ENCODE results near the gene LST1. TPM values are rescaled to one million over a fixed set of nuclear protein-coding genes. Genes with fewer than 3 reads are reported as not detected.

The LST1 gene
- polyA plus RNA-seq (2013, experiment 1 of 2), result not detected
- polyA plus RNA-seq (2013, experiment 2 of 2), result not detected

GRCh38 chr6:31586008-31586407 is at the start of gene LST1:
Gene LST1 (plus strand): TSS chr6:31586277. CDS start chr6:31587300, 1,023 bp downstream.
- H3K9ac ChIP-seq (ENCODE audit: low read depth, low read length), result no peak within 1 kb of the TSS
- no peak within 1 kb of the TSS for H3K4me3 ChIP-seq (ENCODE audit: low read length)
- 67% methylated on average over 1 of the region's 1 CpG for WGBS
- H3K27me3 ChIP-seq (ENCODE audit: insufficient read depth, low read length), result peaks cover 9% of the 10 kb centered on the region; the same call in 1 of the 2 replicates
- H3K4me1 ChIP-seq (ENCODE audit: insufficient read depth, low read length), result peaks cover 5% of the 10 kb centered on the region; the same call in 1 of the 2 replicates
- H3K27ac ChIP-seq (ENCODE audit: low read depth, low read length), result no peak within 1 kb of the TSS
- no peaks in the 10 kb centered on the region for H3K36me3 ChIP-seq (ENCODE audit: insufficient read depth, low read length)
- no peaks in the 10 kb centered on the region for H3K9me3 ChIP-seq (ENCODE audit: insufficient read depth, low read depth, low read length)

DNA sequence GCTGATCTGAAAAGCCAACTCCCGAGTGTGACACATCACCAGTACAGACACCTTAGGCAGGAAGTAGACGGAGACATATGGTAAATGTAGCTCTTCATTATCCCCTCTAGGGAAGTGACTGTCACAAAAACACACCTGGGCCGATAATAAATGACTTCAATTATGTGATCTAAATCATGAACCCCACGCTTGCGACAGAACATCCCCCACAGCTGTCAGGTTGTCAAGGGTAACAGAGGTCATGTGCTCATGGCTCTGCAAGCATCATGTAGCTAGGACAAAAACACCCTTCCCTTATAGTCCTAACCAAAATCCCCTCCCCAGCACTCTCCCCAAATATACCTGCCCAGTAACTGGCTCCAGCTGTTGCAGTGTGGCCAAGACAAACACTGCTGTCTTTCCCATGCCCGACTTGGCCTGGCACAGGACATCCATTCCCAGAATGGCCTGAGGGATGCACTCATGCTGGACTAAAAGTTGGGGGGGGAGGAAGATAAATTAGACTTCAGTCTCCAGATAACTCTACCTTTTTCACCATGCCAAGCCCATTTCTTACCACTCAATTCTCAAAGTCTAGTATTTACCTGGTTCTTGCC is 47.2 kb upstream of the LST1 start:
- Histone ChIP-seq H3K4me3 (ENCODE audit: low read length) (peak overlapping the region; percentile 89), H3K27ac (ENCODE audit: low read depth, low read length) (no peak overlapping the region), H3K4me1 (ENCODE audit: insufficient read depth, low read length) (peaks cover 23% of the 10 kb centered on the region), H3K9me3 (ENCODE audit: insufficient read depth, low read depth, low read length) (no peaks in the 10 kb centered on the region), H3K36me3 (ENCODE audit: insufficient read depth, low read length) (peaks cover 71% of the 10 kb centered on the region), H3K27me3 (ENCODE audit: insufficient read depth, low read length) (no peaks in the 10 kb centered on the region), H3K9ac (ENCODE audit: low read depth, low read length) (no peak overlapping the region)
- 98% methylated on average over 6 of the region's 6 CpGs for WGBS

DNA sequence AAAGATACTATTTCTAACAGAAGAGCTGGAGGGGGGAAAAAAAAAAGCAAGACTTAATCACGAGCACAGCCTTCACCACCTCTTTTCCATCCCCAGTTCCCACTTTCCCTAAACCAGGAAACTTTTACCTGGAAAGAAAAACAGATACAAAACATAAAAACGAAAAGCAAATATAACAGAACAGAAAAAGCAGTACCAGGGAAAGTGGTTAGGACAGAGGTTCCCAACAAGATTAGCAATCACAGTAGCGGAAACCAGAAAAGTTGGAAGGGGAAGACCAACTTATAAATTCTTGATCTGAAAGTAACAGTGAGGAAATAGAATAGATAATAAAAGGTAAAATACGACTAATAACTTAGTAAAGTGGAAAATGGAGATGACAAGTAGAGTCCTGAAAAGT is 45.4 kb upstream of the LST1 start:
- peaks cover 23% of the 10 kb centered on the region for H3K4me1 ChIP-seq (ENCODE audit: insufficient read depth, low read length)
- H3K9ac ChIP-seq (ENCODE audit: low read depth, low read length), result peak overlapping the region; percentile 100
- 25% methylated on average over 2 of the region's 4 CpGs for WGBS
- H3K27me3 ChIP-seq (ENCODE audit: insufficient read depth, low read length), result no peaks in the 10 kb centered on the region
- H3K4me3 ChIP-seq (ENCODE audit: low read length), result peak overlapping the region; percentile 89
- no peaks in the 10 kb centered on the region for H3K9me3 ChIP-seq (ENCODE audit: insufficient read depth, low read depth, low read length)
- H3K36me3 ChIP-seq (ENCODE audit: insufficient read depth, low read length), result peaks cover 54% of the 10 kb centered on the region
- peak overlapping the region; percentile 97 for H3K27ac ChIP-seq (ENCODE audit: low read depth, low read length)

DNA sequence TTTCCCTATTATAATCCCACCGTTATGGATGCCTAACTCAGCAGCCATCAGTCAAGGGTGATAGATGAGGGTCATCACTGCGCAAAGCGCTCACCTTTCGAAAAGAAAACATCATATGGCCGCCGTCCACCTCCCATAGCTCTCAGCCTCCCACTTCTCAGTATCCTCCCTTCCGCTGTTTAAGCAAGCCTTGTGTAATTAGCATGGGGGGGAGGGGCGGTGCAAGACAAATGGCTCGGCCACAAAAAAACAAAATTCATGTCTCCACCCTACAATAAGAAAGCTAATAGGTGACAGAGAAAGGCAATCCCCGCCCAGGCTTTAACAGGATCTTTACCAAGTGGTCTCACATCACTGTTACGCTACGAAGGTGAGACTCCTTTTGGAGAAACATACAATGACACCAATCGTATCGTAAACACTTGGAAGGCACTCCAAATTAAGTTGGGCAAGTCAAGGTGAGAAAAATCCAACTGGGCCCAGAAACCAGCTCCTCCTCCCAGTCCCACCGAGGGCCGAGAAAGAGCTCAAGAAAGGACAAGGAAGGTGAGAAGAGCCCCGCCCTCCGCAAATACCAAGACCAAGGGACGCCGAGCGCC is 44.9 kb upstream of the LST1 start:
- Histone ChIP-seq H3K4me3 (ENCODE audit: low read length) (peak overlapping the region; percentile 89), H3K9me3 (ENCODE audit: insufficient read depth, low read depth, low read length) (no peaks in the 10 kb centered on the region), H3K27ac (ENCODE audit: low read depth, low read length) (peak overlapping the region; percentile 97), H3K9ac (ENCODE audit: low read depth, low read length) (peak overlapping the region; percentile 100), H3K27me3 (ENCODE audit: insufficient read depth, low read length) (no peaks in the 10 kb centered on the region), H3K36me3 (ENCODE audit: insufficient read depth, low read length) (peaks cover 49% of the 10 kb centered on the region), H3K4me1 (ENCODE audit: insufficient read depth, low read length) (peaks cover 23% of the 10 kb centered on the region)
- WGBS, result 2% methylated on average over 18 of the region's 21 CpGs

DNA sequence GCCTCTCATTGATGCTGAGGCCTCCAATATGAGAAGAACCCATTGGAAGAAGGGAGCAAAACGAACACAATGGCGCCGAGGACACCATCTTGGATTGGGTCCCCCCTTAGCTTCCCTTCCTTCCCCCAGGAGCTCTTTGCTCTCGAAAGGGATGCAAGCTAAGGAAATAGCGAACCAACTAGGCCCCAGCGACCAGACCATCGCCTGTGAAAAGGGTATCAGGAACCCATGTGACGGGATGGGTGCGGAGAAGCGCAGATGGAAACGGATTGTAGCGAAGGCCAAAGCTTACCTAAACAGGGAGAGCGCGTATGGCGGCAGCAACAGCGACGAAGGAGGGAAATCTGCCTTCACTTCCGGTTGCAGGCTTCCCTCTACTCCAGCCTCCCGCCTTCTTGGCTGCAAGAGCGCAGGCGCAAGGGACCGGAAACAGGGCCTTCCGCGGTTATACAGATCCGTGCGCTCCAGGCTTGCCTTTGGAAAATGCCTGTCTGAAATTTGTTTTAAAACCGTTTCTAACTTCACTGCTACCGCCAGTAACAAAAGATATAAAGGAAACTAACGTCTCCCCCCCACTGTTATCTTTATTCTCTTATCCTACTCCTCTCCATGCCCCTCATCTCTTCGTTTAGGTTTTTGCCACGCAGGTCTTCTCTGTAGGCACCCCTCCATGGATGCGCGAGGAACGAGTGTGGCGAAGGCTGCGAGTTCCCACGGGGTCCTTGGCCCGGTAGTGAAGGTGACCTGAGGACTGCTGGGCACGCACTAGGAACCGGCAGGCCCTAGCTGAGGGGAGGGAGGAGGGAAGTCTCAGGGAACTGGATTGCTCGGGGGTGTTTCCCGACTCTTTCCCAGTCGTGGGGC is 44.2 kb upstream of the LST1 start, which contains the start of gene DDX39B:
Gene DDX39B, minus strand, starts transcription at position 346 of the 864 bp plus-strand sequence. CDS start 1,471 bp downstream, outside the sequence.
- H3K4me1 ChIP-seq (ENCODE audit: insufficient read depth, low read length), result peaks cover 23% of the 10 kb centered on the region
- H3K36me3 ChIP-seq (ENCODE audit: insufficient read depth, low read length), result peaks cover 41% of the 10 kb centered on the region
- peak within 1 kb of the TSS; percentile 89 for H3K4me3 ChIP-seq (ENCODE audit: low read length)
- H3K9ac ChIP-seq (ENCODE audit: low read depth, low read length), result peak within 1 kb of the TSS; percentile 100
- WGBS, result under 1% methylated on average over 43 of the region's 43 CpGs
- no peaks in the 10 kb centered on the region for H3K27me3 ChIP-seq (ENCODE audit: insufficient read depth, low read length)
- H3K27ac ChIP-seq (ENCODE audit: low read depth, low read length), result peak within 1 kb of the TSS; percentile 97
- H3K9me3 ChIP-seq (ENCODE audit: insufficient read depth, low read depth, low read length), result no peaks in the 10 kb centered on the region

GRCh38 chr6:31543639-31544038 is 42.4 kb upstream of the LST1 start:
- Histone ChIP-seq H3K4me1 (ENCODE audit: insufficient read depth, low read length) (peaks cover 26% of the 10 kb centered on the region), H3K27me3 (ENCODE audit: insufficient read depth, low read length) (no peaks in the 10 kb centered on the region), H3K9ac (ENCODE audit: low read depth, low read length) (no peak overlapping the region), H3K36me3 (ENCODE audit: insufficient read depth, low read length) (peaks cover 29% of the 10 kb centered on the region), H3K27ac (ENCODE audit: low read depth, low read length) (no peak overlapping the region), H3K4me3 (ENCODE audit: low read length) (no peak overlapping the region), H3K9me3 (ENCODE audit: insufficient read depth, low read depth, low read length) (no peaks in the 10 kb centered on the region)
- WGBS, result 97% methylated on average over 6 of the region's 6 CpGs

- H3K9ac ChIP-seq (ENCODE audit: low read depth, low read length), result no peak overlapping the region
- 86% methylated on average over 2 of the region's 2 CpGs for WGBS
- no peak overlapping the region for H3K4me3 ChIP-seq (ENCODE audit: low read length)
- H3K27me3 ChIP-seq (ENCODE audit: insufficient read depth, low read length), result no peaks in the 10 kb centered on the region
- H3K4me1 ChIP-seq (ENCODE audit: insufficient read depth, low read length), result peaks cover 18% of the 10 kb centered on the region
- H3K9me3 ChIP-seq (ENCODE audit: insufficient read depth, low read depth, low read length), result no peaks in the 10 kb centered on the region
- H3K27ac ChIP-seq (ENCODE audit: low read depth, low read length), result no peak overlapping the region
- peaks cover 29% of the 10 kb centered on the region for H3K36me3 ChIP-seq (ENCODE audit: insufficient read depth, low read length)
Measured at GRCh38 chr6:31544676-31545075, 41.4 kb upstream of the LST1 start.

GRCh38 chr6:31545291-31545690 is 40.8 kb upstream of the LST1 start:
- Histone ChIP-seq H3K4me1 (ENCODE audit: insufficient read depth, low read length) (peaks cover 12% of the 10 kb centered on the region), H3K9ac (ENCODE audit: low read depth, low read length) (no peak overlapping the region)

GRCh38 chr6:31546339-31546957 is 39.6 kb upstream of the LST1 start, which contains the start of gene ATP6V1G2:
Gene ATP6V1G2 (minus strand): TSS chr6:31546608. CDS start chr6:31546559, 49 bp downstream.
- 2% methylated on average over 11 of the region's 11 CpGs for WGBS
- peak within 1 kb of the TSS; percentile 60 for H3K4me3 ChIP-seq (ENCODE audit: low read length)
- H3K27me3 ChIP-seq (ENCODE audit: insufficient read depth, low read length), result no peaks in the 10 kb centered on the region
- H3K27ac ChIP-seq (ENCODE audit: low read depth, low read length), result peak within 1 kb of the TSS; percentile 74
- H3K9me3 ChIP-seq (ENCODE audit: insufficient read depth, low read depth, low read length), result no peaks in the 10 kb centered on the region
- peaks cover 9% of the 10 kb centered on the region; the same call in 1 of the 2 replicates for H3K4me1 ChIP-seq (ENCODE audit: insufficient read depth, low read length)
- H3K36me3 ChIP-seq (ENCODE audit: insufficient read depth, low read length), result peaks cover 16% of the 10 kb centered on the region
- peak within 1 kb of the TSS; percentile 68 for H3K9ac ChIP-seq (ENCODE audit: low read depth, low read length)

More at GRCh38 chr6:31545291-31545690, 40.8 kb upstream of the LST1 start:
- Histone ChIP-seq H3K27me3 (ENCODE audit: insufficient read depth, low read length) (no peaks in the 10 kb centered on the region), H3K9me3 (ENCODE audit: insufficient read depth, low read depth, low read length) (no peaks in the 10 kb centered on the region), H3K27ac (ENCODE audit: low read depth, low read length) (no peak overlapping the region), H3K4me3 (ENCODE audit: low read length) (no peak overlapping the region), H3K36me3 (ENCODE audit: insufficient read depth, low read length) (peaks cover 23% of the 10 kb centered on the region)
- 88% methylated on average over 7 of the region's 7 CpGs for WGBS

DNA sequence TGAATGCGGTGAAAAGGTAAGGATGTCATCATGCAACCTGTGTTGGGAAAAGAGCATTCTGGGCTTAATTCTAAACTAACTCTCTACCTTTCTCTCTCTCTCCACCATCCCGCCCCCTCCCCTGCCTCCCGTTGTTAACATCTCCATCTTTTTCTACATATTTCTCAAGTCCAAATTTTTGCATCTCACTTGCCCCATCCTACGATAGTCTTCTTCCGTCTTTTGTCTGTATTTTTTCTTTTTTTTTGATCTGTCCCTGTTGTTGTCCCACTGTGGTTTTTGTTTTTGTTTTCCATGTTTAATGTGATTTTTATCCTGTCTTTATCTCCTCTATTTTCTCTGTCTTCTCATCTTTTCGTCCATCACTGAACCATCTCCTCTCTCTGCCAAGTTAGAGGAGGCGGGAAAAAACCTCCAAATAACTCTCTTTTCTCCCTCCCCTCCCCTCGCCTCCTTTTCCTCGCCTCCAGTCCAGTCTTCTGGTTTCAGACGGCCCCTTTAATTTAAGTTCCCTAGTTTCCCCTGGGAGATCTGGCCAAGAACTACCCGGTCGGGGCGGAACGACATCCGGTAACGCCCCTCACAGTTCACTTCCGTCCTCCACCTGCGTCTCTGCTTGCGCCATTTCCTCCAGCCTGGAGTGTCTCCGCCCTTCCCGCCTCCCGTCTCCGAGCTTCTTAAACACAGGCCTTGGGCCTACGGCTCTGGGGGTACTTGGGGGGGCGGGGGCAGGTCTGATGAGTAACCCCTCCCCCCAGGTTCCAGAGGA is 38.9 kb upstream of the LST1 start, which contains the start of gene NFKBIL1:
Gene NFKBIL1, plus strand, starts transcription at position 651 of the 769 bp plus-strand sequence. Its CDS starts 87 bp downstream, at position 738.
- Histone ChIP-seq H3K36me3 (ENCODE audit: insufficient read depth, low read length) (peaks cover 16% of the 10 kb centered on the region), H3K27me3 (ENCODE audit: insufficient read depth, low read length) (no peaks in the 10 kb centered on the region), H3K4me1 (ENCODE audit: insufficient read depth, low read length) (peaks cover 9% of the 10 kb centered on the region; the same call in 1 of the 2 replicates), H3K9ac (ENCODE audit: low read depth, low read length) (peak within 1 kb of the TSS; percentile 68), H3K9me3 (ENCODE audit: insufficient read depth, low read depth, low read length) (no peaks in the 10 kb centered on the region), H3K4me3 (ENCODE audit: low read length) (peak within 1 kb of the TSS; percentile 60), H3K27ac (ENCODE audit: low read depth, low read length) (peak within 1 kb of the TSS; percentile 74)
- WGBS, result under 1% methylated on average over 22 of the region's 25 CpGs
